Measurements from ENCODE around the gene MYLK3. TPM values are rescaled to one million over a fixed set of nuclear protein-coding genes. Genes with fewer than 3 reads are reported as not detected.

MYLK3 gene
- total RNA-seq, 2 donors from 2014 or later, result 1.5 to 54.2 TPM

DNA sequence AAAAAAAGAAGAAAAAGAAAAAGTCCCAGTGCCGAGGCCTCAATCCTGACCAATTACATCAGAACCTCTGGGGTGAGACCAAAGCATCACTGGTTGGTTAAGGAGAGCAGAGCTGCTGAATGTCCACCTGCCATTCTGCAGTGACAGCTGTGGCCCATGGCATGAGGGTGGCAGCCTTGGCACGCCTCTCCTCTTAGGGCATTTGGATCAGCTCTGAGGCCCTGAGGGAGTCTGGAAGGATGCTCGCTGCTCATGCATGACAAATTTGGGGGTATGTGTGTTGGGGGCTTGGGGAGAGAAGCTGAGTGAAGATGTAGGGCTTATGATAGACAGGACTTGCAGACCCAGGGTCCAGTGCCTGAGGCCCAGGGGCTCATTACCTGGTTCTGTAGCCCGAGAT, 26.3 kb downstream of the MYLK3 start:
- Histone ChIP-seq H3K27ac (no peak overlapping the region), H3K4me3 (no peak overlapping the region), H3K9me3 (no peaks in the 10 kb centered on the region), H3K36me3 (no peaks in the 10 kb centered on the region), H3K27me3 (replicated peaks; ENCODE audit: insufficient read depth) (no peaks in the 10 kb centered on the region), H3K4me1 (replicated peaks) (no peaks in the 10 kb centered on the region)
- WGBS, result 90% methylated on average over 4 of the region's 4 CpGs
- no peak for TF ChIP-seq POLR2A (IDR thresholded peaks at IDR 0.05)
- TF ChIP-seq, protein P1, sequence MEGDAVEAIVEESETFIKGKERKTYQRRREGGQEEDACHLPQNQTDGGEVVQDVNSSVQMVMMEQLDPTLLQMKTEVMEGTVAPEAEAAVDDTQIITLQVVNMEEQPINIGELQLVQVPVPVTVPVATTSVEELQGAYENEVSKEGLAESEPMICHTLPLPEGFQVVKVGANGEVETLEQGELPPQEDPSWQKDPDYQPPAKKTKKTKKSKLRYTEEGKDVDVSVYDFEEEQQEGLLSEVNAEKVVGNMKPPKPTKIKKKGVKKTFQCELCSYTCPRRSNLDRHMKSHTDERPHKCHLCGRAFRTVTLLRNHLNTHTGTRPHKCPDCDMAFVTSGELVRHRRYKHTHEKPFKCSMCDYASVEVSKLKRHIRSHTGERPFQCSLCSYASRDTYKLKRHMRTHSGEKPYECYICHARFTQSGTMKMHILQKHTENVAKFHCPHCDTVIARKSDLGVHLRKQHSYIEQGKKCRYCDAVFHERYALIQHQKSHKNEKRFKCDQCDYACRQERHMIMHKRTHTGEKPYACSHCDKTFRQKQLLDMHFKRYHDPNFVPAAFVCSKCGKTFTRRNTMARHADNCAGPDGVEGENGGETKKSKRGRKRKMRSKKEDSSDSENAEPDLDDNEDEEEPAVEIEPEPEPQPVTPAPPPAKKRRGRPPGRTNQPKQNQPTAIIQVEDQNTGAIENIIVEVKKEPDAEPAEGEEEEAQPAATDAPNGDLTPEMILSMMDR (IDR thresholded peaks at IDR 0.05), result no peak
- TF ChIP-seq POLR2AphosphoS5 (IDR thresholded peaks at IDR 0.05), result no peak
- DNase-seq (ENCODE audit: low spot score), result no peak
- intact Hi-C loops (cut with DNase I), result no loop called here

DNA sequence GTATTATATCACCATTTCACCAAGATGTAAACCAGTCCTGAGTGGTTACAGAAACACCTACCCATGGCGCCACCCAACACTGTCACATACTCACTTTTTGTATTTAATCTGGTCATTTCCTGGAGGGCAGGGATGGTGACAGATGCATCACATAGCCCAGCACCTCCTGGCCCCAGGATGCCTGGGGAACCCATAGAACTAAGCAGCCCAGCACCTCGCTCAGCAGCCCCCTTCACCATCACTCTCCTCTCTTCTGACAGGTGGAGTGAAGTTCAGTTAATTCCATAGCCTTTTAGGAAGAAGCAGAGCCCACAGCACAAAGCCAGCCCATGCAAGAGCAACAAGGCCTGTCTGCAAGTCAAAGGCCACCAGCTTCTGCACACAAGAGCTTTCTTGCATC, 27.5 kb downstream of the MYLK3 start:
- no peak for DNase-seq (ENCODE audit: low spot score)
- no peaks in the 10 kb centered on the region for H3K36me3 ChIP-seq
- H3K4me1 ChIP-seq (replicated peaks), result no peaks in the 10 kb centered on the region
- H3K27me3 ChIP-seq (replicated peaks; ENCODE audit: insufficient read depth), result no peaks in the 10 kb centered on the region
- 92% methylated on average over 2 of the region's 2 CpGs for WGBS
- intact Hi-C loops (cut with DNase I), result no loop called here
- no peak overlapping the region for H3K4me3 ChIP-seq
- TF ChIP-seq, protein P1 (IDR thresholded peaks at IDR 0.05), result no peak
- TF ChIP-seq POLR2A (IDR thresholded peaks at IDR 0.05) (no peak), POLR2AphosphoS5 (IDR thresholded peaks at IDR 0.05) (no peak)
- H3K9me3 ChIP-seq, result no peaks in the 10 kb centered on the region
- H3K27ac ChIP-seq, result no peak overlapping the region

DNA sequence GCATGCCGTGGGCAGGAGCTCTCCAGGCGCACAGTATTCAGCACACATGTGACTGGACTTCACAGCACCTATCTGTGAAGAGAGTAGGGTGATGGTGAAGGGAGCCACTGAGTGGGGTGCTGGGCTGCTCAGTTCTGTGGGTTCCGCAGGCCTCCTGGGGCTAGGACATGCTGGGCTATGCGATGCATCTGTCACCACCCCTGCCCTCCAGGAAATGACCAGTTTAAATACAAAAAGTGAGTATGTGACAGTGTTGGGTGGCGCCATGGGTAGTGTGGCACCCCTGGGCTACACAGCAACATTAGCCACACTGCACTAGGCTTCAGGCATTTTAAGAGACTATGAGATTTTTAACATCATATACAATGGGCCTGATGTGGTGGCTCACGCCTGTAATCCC, 28.6 kb downstream of the MYLK3 start:
- no peak overlapping the region for H3K27ac ChIP-seq
- no peaks in the 10 kb centered on the region for H3K36me3 ChIP-seq
- 90% methylated on average over 6 of the region's 6 CpGs for WGBS
- TF ChIP-seq POLR2A (IDR thresholded peaks at IDR 0.05) (no peak), POLR2AphosphoS5 (IDR thresholded peaks at IDR 0.05) (no peak)
- TF ChIP-seq, protein P1 (IDR thresholded peaks at IDR 0.05), result no peak
- no peaks in the 10 kb centered on the region for H3K27me3 ChIP-seq (replicated peaks; ENCODE audit: insufficient read depth)
- no peaks in the 10 kb centered on the region for H3K4me1 ChIP-seq (replicated peaks)
- no peak for DNase-seq (ENCODE audit: low spot score)
- no peaks in the 10 kb centered on the region for H3K9me3 ChIP-seq
- intact Hi-C loops (cut with DNase I), result no loop called here
- H3K4me3 ChIP-seq, result no peak overlapping the region

DNA sequence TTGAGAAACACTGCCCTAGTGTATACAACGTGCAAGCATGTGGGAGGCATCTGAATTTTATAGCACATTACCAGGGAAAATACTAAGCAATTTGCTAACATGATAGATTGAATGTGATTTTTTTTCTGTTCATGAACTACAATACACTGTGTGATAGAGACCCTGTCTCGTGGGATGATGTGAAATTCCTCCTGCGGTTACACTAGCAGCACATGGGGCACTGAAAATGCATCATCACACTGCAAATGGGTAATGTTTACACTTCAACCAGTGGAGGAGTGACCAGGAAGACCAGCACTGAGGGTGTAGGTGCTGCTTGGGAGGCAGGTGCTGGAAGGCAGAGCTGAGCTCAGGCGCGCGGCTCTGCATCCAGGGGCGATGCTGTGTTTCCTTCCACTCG, 29.9 kb downstream of the MYLK3 start:
- intact Hi-C loops (cut with DNase I), result no loop called here
- no peak for DNase-seq (ENCODE audit: low spot score)
- WGBS, result 79% methylated on average over 8 of the region's 8 CpGs

DNA sequence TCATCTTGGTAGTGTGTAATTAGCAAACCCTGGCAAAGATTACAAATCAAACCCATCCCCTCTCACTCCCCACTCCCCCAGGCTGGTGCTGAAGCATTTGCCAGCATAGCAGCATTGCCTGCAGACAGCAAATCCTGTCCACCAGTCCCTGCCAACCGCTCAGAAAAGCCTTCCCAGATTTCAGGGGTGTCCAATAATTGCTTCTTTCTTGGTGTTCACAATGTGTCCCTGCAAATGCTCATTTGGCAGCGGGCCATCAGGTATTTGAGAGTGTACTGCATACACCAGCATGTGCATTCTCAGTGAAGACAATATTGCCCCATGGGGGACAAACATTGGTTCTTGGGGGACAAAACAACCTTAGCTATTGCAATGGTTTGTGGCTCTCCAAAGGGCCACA, 30.5 kb downstream of the MYLK3 start:
- TF ChIP-seq POLR2AphosphoS5 (IDR thresholded peaks at IDR 0.05) (no peak), POLR2A (IDR thresholded peaks at IDR 0.05) (no peak)
- TF ChIP-seq, protein P1 (IDR thresholded peaks at IDR 0.05), result no peak
- intact Hi-C loops (cut with DNase I), result no loop called here

More for the DNA sequence above, 29.9 kb downstream of the MYLK3 start:
- Histone ChIP-seq H3K4me3 (no peak overlapping the region), H3K4me1 (replicated peaks) (no peaks in the 10 kb centered on the region), H3K27me3 (replicated peaks; ENCODE audit: insufficient read depth) (no peaks in the 10 kb centered on the region), H3K27ac (no peak overlapping the region), H3K36me3 (no peaks in the 10 kb centered on the region), H3K9me3 (no peaks in the 10 kb centered on the region)
- TF ChIP-seq POLR2A (IDR thresholded peaks at IDR 0.05) (no peak), POLR2AphosphoS5 (IDR thresholded peaks at IDR 0.05) (no peak)
- TF ChIP-seq, protein P1 (IDR thresholded peaks at IDR 0.05), result no peak

More for the DNA sequence above, 30.5 kb downstream of the MYLK3 start:
- Histone ChIP-seq H3K36me3 (no peaks in the 10 kb centered on the region), H3K4me3 (no peak overlapping the region), H3K27ac (no peak overlapping the region), H3K27me3 (replicated peaks; ENCODE audit: insufficient read depth) (no peaks in the 10 kb centered on the region), H3K9me3 (no peaks in the 10 kb centered on the region), H3K4me1 (replicated peaks) (no peaks in the 10 kb centered on the region)
- DNase-seq (ENCODE audit: low spot score), result no peak
- 61% methylated on average over 2 of the region's 2 CpGs for WGBS

Measured in prostate gland (tissue), 2 donors.